ENCODE measurements around the gene FANCD2OS.
"Not testable (repeated sequence)": the region's sequence is repeated elsewhere in the genome, so short reads cannot be mapped to it uniquely, and the experiment has no call there.

FANCD2OS gene

DNA sequence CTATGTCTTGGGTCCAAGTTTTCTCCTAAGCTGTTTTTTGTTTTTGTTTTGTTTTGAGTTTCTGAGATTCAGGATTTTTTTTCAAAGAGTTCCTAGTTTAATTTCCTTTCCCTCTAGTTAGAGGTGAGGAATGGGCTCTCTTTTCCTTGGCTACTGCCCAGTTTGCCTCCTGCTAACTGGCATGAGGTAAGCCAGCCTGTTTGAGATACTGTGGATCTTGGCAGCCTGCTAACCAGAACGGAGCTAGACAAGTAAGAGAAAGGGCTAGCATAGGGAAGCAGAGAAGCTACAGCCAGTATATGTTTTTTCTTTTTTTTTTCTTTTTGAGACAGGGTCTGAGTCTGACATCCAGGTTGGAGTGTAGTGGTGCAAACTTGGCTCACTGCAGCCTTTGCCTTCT lies 17.3 kb downstream of the FANCD2OS start:
- not testable (repeated sequence) for H3K9me3 ChIP-seq (ENCODE audit: insufficient read depth, low read depth, low read length); H3K4me1 ChIP-seq (ENCODE audit: insufficient read depth, low read length); H3K9ac ChIP-seq (ENCODE audit: low read depth, low read length); H3K27ac ChIP-seq (ENCODE audit: low read length); H3K4me3 ChIP-seq (ENCODE audit: low read length); H3K27me3 ChIP-seq (ENCODE audit: insufficient read depth, low read length)
- H3K36me3 ChIP-seq (ENCODE audit: insufficient read depth, low read depth, low read length) = peaks cover 92% of the 10 kb centered on the region

DNA sequence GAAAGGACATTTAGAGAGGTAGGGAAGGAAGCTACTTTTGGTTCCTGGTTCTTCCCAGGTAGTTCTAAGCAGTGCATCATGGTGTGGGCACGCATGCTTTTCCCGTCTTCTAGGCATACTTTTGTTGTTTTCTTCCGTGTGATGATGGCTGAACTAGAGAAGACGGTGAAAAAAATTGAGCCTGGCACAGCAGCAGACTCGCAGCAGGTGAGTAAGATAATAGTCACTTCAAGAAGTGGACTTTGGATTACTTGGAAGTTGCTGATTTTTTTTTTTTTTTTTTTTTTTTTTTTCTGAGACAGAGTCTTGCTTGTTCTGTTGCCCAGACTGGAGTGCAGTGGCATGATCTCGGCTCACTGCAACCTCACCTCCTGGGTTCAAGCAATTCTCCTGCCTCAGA lies 17.9 kb downstream of the FANCD2OS start:
- Histone ChIP-seq H3K9ac (ENCODE audit: low read depth, low read length) (no peak overlapping the region), H3K27ac (ENCODE audit: low read length) (no peak overlapping the region), H3K4me3 (ENCODE audit: low read length) (no peak overlapping the region), H3K36me3 (ENCODE audit: insufficient read depth, low read depth, low read length) (peaks cover 90% of the 10 kb centered on the region), H3K27me3 (ENCODE audit: insufficient read depth, low read length) (no peaks in the 10 kb centered on the region), H3K4me1 (ENCODE audit: insufficient read depth, low read length) (no peaks in the 10 kb centered on the region), H3K9me3 (ENCODE audit: insufficient read depth, low read depth, low read length) (no peaks in the 10 kb centered on the region)

DNA sequence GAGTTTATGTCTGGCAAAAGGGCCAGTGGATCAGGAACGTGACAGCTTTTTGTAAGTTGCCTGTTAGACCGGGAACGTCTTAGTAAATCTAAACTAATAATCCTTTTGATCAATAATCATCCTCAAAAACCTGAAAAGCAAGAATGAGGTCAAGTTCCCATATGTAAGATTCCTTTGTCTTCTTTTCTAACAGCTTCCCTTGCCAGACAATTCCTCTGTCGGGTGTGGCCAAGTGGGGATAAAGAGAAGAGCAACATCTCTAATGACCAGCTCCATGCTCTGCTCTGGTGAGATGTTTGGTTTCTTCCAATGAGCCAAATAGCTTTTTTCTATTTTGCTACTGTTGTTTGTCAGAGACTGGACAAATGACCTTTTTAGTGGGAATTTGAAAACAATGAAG lies 19.8 kb downstream of the FANCD2OS start:
- Histone ChIP-seq H3K9ac (ENCODE audit: low read depth, low read length) (no peak overlapping the region), H3K27ac (ENCODE audit: low read length) (no peak overlapping the region), H3K4me3 (ENCODE audit: low read length) (no peak overlapping the region), H3K27me3 (ENCODE audit: insufficient read depth, low read length) (no peaks in the 10 kb centered on the region), H3K9me3 (ENCODE audit: insufficient read depth, low read depth, low read length) (no peaks in the 10 kb centered on the region), H3K4me1 (ENCODE audit: insufficient read depth, low read length) (no peaks in the 10 kb centered on the region), H3K36me3 (ENCODE audit: insufficient read depth, low read depth, low read length) (peaks cover 90% of the 10 kb centered on the region)

DNA sequence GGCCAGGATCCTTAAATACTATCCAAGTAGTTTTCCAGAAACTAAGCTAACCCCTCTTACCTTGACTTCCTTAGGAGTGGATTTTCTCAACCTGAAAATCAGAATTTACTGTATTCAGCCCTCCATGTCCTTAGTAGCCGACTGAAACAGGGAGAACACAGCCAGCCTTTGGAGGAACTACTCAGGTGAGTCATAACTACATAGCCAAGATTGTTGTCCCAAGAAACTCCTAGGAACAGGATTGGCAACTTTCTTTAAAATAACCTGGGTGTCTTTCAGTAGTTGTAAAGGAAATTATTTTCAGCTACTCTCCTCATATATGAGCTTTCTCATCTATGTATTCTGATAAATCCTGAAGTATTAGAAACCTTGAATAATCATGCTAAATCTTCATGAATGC lies 22.3 kb downstream of the FANCD2OS start:
- no peak overlapping the region for H3K9ac ChIP-seq (ENCODE audit: low read depth, low read length)
- H3K4me3 ChIP-seq (ENCODE audit: low read length) = no peak overlapping the region
- H3K27me3 ChIP-seq (ENCODE audit: insufficient read depth, low read length) = no peaks in the 10 kb centered on the region
- peaks cover 94% of the 10 kb centered on the region for H3K36me3 ChIP-seq (ENCODE audit: insufficient read depth, low read depth, low read length)
- H3K27ac ChIP-seq (ENCODE audit: low read length) = no peak overlapping the region
- no peaks in the 10 kb centered on the region for H3K4me1 ChIP-seq (ENCODE audit: insufficient read depth, low read length)
- H3K9me3 ChIP-seq (ENCODE audit: insufficient read depth, low read depth, low read length) = no peaks in the 10 kb centered on the region

DNA sequence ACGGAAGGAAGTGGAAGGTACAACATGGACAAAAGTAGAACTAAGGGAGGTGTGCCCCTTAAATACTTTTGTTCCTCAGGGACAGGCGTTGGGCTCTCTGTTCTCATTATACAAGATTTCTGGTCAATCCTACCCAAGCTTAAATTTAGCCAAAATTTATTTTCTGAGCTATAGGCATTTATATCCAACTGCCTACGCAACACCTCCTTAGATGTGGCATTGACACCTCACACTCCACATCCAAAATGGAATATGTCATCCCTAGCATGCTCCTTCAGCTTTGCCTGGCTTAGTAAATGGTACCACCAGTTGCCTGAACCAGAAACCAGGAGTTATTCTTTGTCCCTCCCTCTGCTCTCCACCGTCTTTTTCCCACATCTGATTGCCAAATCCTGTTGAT lies 26.2 kb downstream of the FANCD2OS start:
- no peaks in the 10 kb centered on the region for H3K9me3 ChIP-seq (ENCODE audit: insufficient read depth, low read depth, low read length)
- H3K27me3 ChIP-seq (ENCODE audit: insufficient read depth, low read length) = no peaks in the 10 kb centered on the region
- no peak overlapping the region for H3K4me3 ChIP-seq (ENCODE audit: low read length)
- H3K4me1 ChIP-seq (ENCODE audit: insufficient read depth, low read length) = no peaks in the 10 kb centered on the region
- H3K27ac ChIP-seq (ENCODE audit: low read length) = no peak overlapping the region
- H3K36me3 ChIP-seq (ENCODE audit: insufficient read depth, low read depth, low read length) = peaks cover 93% of the 10 kb centered on the region
- no peak overlapping the region for H3K9ac ChIP-seq (ENCODE audit: low read depth, low read length)

DNA sequence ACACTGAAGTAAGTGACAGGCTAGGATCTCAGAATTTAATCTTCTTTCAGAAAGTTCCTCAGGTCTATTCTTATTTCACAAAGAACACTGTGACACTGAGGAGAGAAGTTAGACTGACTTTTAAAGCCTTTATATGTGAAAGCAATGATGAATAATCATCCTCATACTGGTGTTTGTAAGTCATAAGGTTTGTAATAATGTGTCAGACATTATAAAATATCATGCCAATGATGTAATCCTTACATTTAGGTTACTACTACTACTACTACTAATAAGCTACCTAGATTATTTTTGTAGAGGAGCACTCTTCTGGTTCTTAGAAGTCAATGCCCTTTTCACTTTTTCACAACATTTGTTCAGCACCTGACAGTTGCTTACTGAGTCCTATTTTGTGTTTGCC lies 33.4 kb downstream of the FANCD2OS start:
- peaks cover 73% of the 10 kb centered on the region for H3K36me3 ChIP-seq (ENCODE audit: insufficient read depth, low read depth, low read length)
- no peaks in the 10 kb centered on the region for H3K9me3 ChIP-seq (ENCODE audit: insufficient read depth, low read depth, low read length)
- no peak overlapping the region for H3K9ac ChIP-seq (ENCODE audit: low read depth, low read length)

DNA sequence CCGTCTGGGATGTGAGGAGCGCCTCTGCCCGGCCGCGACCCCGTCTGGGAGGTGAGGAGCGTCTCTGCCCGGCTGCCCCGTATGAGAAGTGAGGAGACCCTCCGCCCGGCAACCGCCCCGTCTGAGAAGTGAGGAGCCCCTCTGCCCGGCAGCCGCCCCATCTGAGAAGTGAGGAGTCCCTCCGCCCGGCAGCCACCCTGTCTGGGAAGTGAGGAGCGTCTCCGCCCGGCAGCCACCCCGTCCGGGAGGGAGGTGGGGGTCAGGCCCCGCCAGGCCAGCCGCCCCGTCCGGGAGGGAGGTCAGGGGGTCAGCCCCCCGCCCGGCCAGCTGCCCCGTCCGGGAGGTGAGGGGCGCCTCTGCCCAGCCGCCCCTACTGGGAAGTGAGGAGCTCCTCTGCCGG lies 38.0 kb downstream of the FANCD2OS start:
- not testable (repeated sequence) for H3K4me3 ChIP-seq (ENCODE audit: low read length); H3K9ac ChIP-seq (ENCODE audit: low read depth, low read length)
- peaks cover 74% of the 10 kb centered on the region for H3K36me3 ChIP-seq (ENCODE audit: insufficient read depth, low read depth, low read length)

More for the DNA sequence above, 33.4 kb downstream of the FANCD2OS start:
- no peak overlapping the region for H3K27ac ChIP-seq (ENCODE audit: low read length)
- no peaks in the 10 kb centered on the region for H3K4me1 ChIP-seq (ENCODE audit: insufficient read depth, low read length)
- no peaks in the 10 kb centered on the region for H3K27me3 ChIP-seq (ENCODE audit: insufficient read depth, low read length)
- H3K4me3 ChIP-seq (ENCODE audit: low read length) = no peak overlapping the region

DNA sequence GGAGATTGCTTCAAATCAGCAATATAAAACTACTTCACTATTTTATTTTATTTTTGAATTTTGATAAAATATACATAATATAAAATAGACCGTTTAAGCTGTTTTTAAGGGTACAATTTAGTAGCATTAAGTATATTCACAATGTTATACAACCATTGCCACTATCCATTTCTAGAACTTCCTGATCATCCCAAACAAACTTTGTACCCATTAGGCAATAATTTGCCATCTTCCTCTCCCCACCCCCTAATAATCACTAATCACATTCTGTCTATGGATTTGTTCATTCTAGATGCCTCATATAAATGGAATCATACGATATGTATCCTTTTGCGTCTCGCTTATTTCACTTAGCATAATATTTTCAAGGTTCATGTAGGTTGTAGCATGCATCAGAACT lies 53.0 kb downstream of the FANCD2OS start:
- H3K9ac ChIP-seq (ENCODE audit: low read depth, low read length) = no peak overlapping the region
- H3K4me3 ChIP-seq (ENCODE audit: low read length) = no peak overlapping the region
- no peaks in the 10 kb centered on the region for H3K27me3 ChIP-seq (ENCODE audit: insufficient read depth, low read length)
- no peaks in the 10 kb centered on the region for H3K9me3 ChIP-seq (ENCODE audit: insufficient read depth, low read depth, low read length)
- H3K27ac ChIP-seq (ENCODE audit: low read length) = no peak overlapping the region
- H3K4me1 ChIP-seq (ENCODE audit: insufficient read depth, low read length) = no peaks in the 10 kb centered on the region
- peaks cover 62% of the 10 kb centered on the region for H3K36me3 ChIP-seq (ENCODE audit: insufficient read depth, low read depth, low read length)

More for the DNA sequence above, 38.0 kb downstream of the FANCD2OS start:
- H3K27me3 ChIP-seq (ENCODE audit: insufficient read depth, low read length); H3K27ac ChIP-seq (ENCODE audit: low read length); H3K4me1 ChIP-seq (ENCODE audit: insufficient read depth, low read length); H3K9me3 ChIP-seq (ENCODE audit: insufficient read depth, low read depth, low read length): not testable (repeated sequence)

All from iPS-20b (cell line).